Right atrium auricular region (tissue), 2 donors: ENCODE measurements around the gene ERC2. TPM values are rescaled to one million over a fixed set of nuclear protein-coding genes. Genes with fewer than 3 reads are reported as not detected.

Experiments used
- DNase-seq: peaks from one replicate; pipeline ENCODE4 v3.0.0-alpha.2; 2019; ENCODE audit warnings: low spot score
- H3K27ac ChIP-seq, 2 donors: fragments of 200-600 bp; sonication (generic); 1 replicate in 1 of 2; 2 replicates in 1 of 2; pipeline ENCODE4 v1.5.1; 2016 to 2019
- H3K27me3 ChIP-seq, 2 donors: fragments of 200-600 bp; sonication (generic); one replicate each; pipeline versions ENCODE4 v1.5.1 to v1.6.0; 2017 to 2019
- H3K36me3 ChIP-seq: fragments of 200-600 bp; sonication (generic); one replicate; pipeline ENCODE4 v1.5.1; 2016
- H3K4me1 ChIP-seq, 2 donors: fragments of 200-600 bp; sonication (generic); one replicate each; pipeline versions ENCODE4 v1.5.1 to v1.6.0; 2017 to 2019
- H3K4me3 ChIP-seq, 2 donors: fragments of 200-600 bp; sonication (generic); 1 replicate in 1 of 2; 2 replicates in 1 of 2; pipeline ENCODE4 v1.5.1; 2017 to 2019; ENCODE audit warnings: mild to moderate bottlenecking in 1 of 2, moderate library complexity in 1 of 2
- H3K9me3 ChIP-seq, 2 donors: fragments of 200-600 bp; sonication (generic); one replicate each; pipeline ENCODE4 v1.5.1; 2019
- CTCF ChIP-seq, 2 donors: fragments of 200-600 bp; sonication (generic); IDR thresholded peaks; one replicate each; pipeline ENCODE4 v1.5.1; 2019; ENCODE audit warnings: antibody characterized with exemption in 2 of 2
- total RNA-seq, 2 donors: library from RNA; depleted of rRNA; stranded (reverse); fragments of >200 nt; gene quantifications; one replicate each; pipeline ENCODE4 v1.1.0, GENCODE V29; 2016

ERC2 gene
- total RNA-seq, 2 donors from 2014 or later = 2.9 to 4.0 TPM

- TF ChIP-seq CTCF (IDR thresholded peaks at IDR 0.05) = no peak
- H3K36me3 ChIP-seq = no peaks in the 10 kb centered on the region
- no peak overlapping the region for H3K27ac ChIP-seq
- H3K4me1 ChIP-seq = no peaks in the 10 kb centered on the region
- no peak for DNase-seq
- H3K9me3 ChIP-seq = no peaks in the 10 kb centered on the region
- H3K4me3 ChIP-seq = no peak overlapping the region
- no peaks in the 10 kb centered on the region for H3K27me3 ChIP-seq
Observed at GRCh38 chr3:56424336-56424735, 43.9 kb downstream of the ERC2 start.

- Histone ChIP-seq H3K27me3 (no peaks in the 10 kb centered on the region), H3K27ac (no peak overlapping the region), H3K9me3 (no peaks in the 10 kb centered on the region), H3K36me3 (no peaks in the 10 kb centered on the region), H3K4me1 (no peaks in the 10 kb centered on the region), H3K4me3 (no peak overlapping the region)
- TF ChIP-seq CTCF (IDR thresholded peaks at IDR 0.05) = no peak
- DNase-seq = no peak
Observed at GRCh38 chr3:56423661-56424099, 44.6 kb downstream of the ERC2 start.

GRCh38 chr3:56422316-56422715 lies 46.0 kb downstream of the ERC2 start:
- Histone ChIP-seq H3K27ac (no peak overlapping the region), H3K4me1 (no peaks in the 10 kb centered on the region), H3K9me3 (no peaks in the 10 kb centered on the region), H3K4me3 (no peak overlapping the region), H3K27me3 (no peaks in the 10 kb centered on the region), H3K36me3 (no peaks in the 10 kb centered on the region)
- no peak for DNase-seq
- no peak for TF ChIP-seq CTCF (IDR thresholded peaks at IDR 0.05)

GRCh38 chr3:56421205-56421604 lies 47.1 kb downstream of the ERC2 start:
- H3K9me3 ChIP-seq = no peaks in the 10 kb centered on the region
- H3K27ac ChIP-seq = no peak overlapping the region
- H3K4me3 ChIP-seq = no peak overlapping the region
- no peak for DNase-seq
- H3K4me1 ChIP-seq = no peaks in the 10 kb centered on the region
- H3K36me3 ChIP-seq = no peaks in the 10 kb centered on the region
- no peaks in the 10 kb centered on the region for H3K27me3 ChIP-seq
- TF ChIP-seq CTCF (IDR thresholded peaks at IDR 0.05) = no peak

- DNase-seq = no peak
- Histone ChIP-seq H3K36me3 (no peaks in the 10 kb centered on the region), H3K27ac (no peak overlapping the region), H3K4me3 (no peak overlapping the region), H3K4me1 (no peaks in the 10 kb centered on the region), H3K27me3 (no peaks in the 10 kb centered on the region), H3K9me3 (no peaks in the 10 kb centered on the region)
- no peak for TF ChIP-seq CTCF (IDR thresholded peaks at IDR 0.05)
Observed at GRCh38 chr3:56415652-56416051, 52.6 kb downstream of the ERC2 start.

GRCh38 chr3:56413911-56414310 lies 54.4 kb downstream of the ERC2 start:
- no peaks in the 10 kb centered on the region for H3K36me3 ChIP-seq
- H3K27ac ChIP-seq = no peak overlapping the region
- no peak overlapping the region for H3K4me3 ChIP-seq
- no peaks in the 10 kb centered on the region for H3K27me3 ChIP-seq
- no peak for DNase-seq
- H3K9me3 ChIP-seq = no peaks in the 10 kb centered on the region
- H3K4me1 ChIP-seq = no peaks in the 10 kb centered on the region
- TF ChIP-seq CTCF (IDR thresholded peaks at IDR 0.05) = no peak
